RPMI7951 (cell line): ENCODE measurements around the gene BLOC1S4. TPM values are rescaled to one million over a fixed set of nuclear protein-coding genes. Genes with fewer than 3 reads are reported as not detected.

ENCODE experiments used
- DNase-seq: peaks from one replicate; pipeline ENCODE4 v3.0.0-alpha.2; 2012; ENCODE audit warnings: low read depth
- total RNA-seq: library from RNA; depleted of rRNA; stranded (reverse); fragments of >200 nt; shearing (Covaris generic); gene quantifications from 2 replicates; pipeline ENCODE4 v1.2.3, GENCODE V29; 2014

BLOC1S4 gene
- total RNA-seq, 1 experiment from 2014 or later: 11.5 TPM

DNA sequence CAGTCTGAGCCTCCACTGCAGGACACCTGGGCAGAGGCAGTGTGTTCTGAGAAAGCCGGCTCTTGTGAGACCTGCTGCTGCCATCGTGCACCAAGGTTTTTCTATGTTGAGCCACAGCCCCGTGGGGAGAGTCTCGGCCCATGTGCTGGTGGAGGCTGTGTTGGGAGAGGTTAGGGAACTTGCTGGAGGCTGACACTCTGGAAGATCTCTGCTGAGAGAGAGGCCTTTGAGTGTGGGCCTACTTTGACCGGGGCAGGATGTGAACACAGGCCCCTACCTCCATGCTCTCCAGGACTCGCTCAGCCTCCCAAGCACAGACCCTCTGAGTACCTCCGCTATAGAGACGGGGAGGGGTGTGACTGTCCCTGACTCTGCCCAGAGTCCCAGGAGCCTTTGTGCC is 23.6 kb upstream of the BLOC1S4 start:
- no peak for DNase-seq

DNA sequence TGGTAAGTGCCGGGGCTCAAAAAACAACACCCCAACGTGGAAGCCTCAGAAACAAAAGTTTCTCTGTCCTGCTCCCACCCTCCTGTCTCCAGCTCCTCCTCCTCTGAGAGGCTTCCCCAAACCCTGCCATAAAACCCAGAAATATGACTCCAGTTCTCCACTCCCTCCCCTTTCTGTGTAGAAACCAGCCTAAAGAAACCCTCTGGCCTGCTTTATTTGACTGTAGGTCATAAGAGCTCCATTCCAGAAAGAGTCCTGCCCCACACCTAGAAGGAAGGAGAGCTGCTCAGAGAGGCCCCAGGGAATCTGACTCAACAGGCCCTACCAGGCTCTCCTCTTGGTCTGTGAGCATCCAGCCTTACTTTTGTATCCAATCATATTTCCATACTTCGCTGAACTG is 23.2 kb upstream of the BLOC1S4 start:
- DNase-seq: peak; percentile 16

GRCh38 chr4:6693231-6694176 is 22.5 kb upstream of the BLOC1S4 start, which contains the start of gene S100P:
TSS of gene S100P (plus strand) at chr4:6693878. CDS start at chr4:6693933, 55 bp downstream.
- DNase-seq: no peak

GRCh38 chr4:6694177-6694901 is 21.6 kb upstream of the BLOC1S4 start:
- no peak for DNase-seq

GRCh38 chr4:6695660-6696610 is 20.0 kb upstream of the BLOC1S4 start:
- peak; percentile 14 for DNase-seq

DNA sequence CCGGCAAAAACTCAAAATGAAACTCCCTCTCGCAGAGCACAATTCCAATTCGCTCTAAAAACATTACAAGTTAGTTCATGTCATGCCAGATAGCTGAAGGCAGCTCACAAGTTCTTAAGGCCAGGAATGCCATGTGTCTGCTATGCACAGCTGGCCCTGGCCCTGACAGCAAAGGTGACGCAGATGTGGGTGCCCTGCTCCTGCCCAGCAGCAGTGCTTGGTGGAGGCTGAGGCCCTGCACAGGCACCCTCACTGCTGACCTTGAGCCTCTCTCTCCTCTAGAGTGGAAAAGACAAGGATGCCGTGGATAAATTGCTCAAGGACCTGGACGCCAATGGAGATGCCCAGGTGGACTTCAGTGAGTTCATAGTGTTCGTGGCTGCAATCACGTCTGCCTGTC is 19.4 kb upstream of the BLOC1S4 start:
- DNase-seq: no peak

DNA sequence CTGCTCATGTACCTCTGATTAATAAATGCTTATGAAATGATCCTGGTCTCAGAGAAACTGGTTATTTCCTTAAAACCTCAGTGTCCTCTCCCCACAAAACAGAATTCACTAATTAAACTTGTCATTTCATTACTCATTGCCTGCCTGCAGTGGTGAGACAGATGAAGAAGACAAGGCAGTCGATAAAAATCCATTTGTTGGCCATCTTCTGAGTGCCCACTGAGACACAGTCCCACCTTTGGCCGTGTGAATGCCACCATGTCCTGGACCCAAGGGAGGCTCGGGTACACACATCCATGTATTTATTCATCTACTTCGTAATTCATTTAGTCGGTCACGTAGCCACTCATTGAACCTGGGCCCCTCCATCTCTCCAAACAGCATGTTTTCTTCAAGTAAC is 18.8 kb upstream of the BLOC1S4 start:
- DNase-seq: no peak

GRCh38 chr4:6699388-6699787 is 16.6 kb upstream of the BLOC1S4 start:
- no peak for DNase-seq

GRCh38 chr4:6699903-6700302 is 16.1 kb upstream of the BLOC1S4 start:
- DNase-seq: no peak

DNA sequence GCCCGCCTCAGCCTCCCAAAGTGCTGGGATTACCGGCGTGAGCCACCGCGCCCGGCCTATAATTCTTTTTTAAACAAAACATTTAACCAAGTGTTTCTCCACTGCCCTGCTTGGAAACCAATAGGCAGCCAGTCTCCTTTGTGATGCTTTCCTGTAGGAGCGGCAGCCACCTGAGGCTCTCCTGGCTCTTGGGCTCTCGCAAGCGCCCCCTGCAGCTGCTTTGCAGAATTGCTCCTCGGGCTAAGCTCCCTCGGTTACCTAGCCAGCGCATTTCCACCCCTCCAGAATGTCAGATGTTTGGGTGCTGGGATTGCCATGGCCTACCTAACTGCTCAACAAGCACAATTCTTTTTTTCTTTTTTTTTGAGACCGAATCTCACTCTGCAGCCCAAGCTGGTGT is 14.6 kb upstream of the BLOC1S4 start:
- no peak for DNase-seq

GRCh38 chr4:6702761-6703160 is 13.2 kb upstream of the BLOC1S4 start:
- no peak for DNase-seq

GRCh38 chr4:6703786-6704185 is 12.2 kb upstream of the BLOC1S4 start:
- no peak for DNase-seq

DNA sequence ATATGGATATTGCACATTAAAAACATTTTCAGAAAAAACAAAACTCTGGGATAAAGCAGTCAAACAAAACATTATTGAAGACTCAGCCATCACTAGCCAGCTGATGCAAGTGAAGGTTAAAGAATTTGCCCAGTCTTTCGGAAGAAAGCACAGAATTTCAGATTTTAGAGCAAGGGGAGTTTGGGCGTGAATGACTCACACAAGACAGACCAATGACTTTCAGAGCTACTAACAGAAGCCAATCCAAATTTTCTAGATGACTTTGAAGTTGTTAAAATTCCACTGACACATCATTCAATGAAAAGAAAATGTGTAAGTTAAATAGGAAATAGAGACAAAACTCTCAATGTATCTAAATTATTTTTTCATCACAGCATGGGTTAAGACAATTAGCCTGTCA is 10.3 kb upstream of the BLOC1S4 start:
- DNase-seq: no peak

GRCh38 chr4:6706173-6706572 is 9.8 kb upstream of the BLOC1S4 start:
- DNase-seq: no peak

GRCh38 chr4:6709230-6710114 is 6.5 kb upstream of the BLOC1S4 start, which contains the start of gene MRFAP1L1:
TSS of gene MRFAP1L1 (minus strand) at chr4:6709865. CDS start at chr4:6709629, 236 bp downstream.
- peak; percentile 94 for DNase-seq

DNA sequence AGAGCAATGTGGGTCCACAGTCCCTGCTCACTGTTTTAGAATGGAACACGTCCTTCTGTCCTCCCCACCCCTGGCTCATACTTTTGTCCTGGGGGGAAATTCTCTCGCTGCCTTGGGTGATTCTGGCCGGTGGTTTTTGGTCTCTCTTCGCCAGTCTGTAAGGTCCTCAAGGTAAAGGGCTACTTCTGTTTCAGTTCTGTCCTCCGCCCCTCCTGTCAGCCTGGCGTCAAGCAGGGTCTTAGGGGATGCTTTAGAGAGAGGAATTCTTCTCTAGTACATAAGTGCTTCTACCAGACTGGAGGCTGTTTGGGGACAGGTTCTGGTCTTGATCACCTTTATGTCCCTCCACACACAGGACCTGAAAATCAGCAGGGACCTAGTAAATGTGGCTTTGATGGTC is 5.7 kb upstream of the BLOC1S4 start:
- DNase-seq: no peak

GRCh38 chr4:6710996-6711395 is 5.0 kb upstream of the BLOC1S4 start:
- DNase-seq: no peak

- no peak for DNase-seq
Measured at GRCh38 chr4:6714954-6715353, 1.0 kb upstream of the BLOC1S4 start.

DNA sequence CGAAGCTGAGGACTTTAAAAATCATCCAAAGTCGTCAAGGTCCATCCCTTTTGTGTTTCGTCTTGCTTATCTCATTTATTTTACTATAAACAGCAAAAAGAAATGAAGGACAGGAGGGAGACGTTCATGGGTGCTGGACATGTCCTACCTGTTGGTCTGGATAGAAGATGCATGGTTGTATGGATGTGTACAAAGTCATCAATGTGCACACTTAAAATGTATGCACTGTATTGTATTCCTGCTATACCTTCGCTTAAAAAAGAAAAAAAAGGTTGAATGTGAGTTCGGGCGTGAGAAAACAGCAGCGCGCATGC is 313 bp upstream of the BLOC1S4 start:
- DNase-seq: no peak

DNA sequence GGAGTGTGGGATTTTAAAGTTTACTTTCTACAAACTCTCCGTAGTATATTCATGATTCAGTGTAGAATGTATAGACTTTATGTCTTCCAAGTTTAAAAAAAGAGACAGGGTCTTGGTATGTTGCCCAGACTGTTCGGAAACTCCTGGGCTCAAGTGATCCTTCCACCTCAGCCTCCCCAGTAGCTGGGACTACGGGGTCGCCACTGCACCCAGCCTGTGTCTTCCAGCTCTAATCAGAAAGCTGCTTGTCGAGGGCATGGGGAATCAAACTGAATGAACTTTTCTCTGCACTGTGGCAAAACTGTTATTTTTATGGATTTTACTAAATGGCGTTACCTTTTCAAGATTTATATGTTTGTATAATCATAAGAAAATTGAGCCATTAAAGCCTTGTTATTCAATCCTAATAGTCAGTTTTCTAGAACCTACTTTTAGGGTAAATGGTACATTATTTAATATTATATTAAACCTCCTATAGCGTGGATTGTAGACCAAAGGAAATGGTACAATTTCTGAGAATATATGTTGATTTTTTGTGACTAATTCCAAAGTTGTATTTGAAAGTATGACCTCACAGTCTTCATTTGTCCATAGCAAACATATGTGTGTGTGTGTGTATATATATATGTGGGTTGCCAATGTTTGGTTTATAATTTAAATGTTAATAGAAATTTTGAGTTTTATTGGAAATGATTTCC is 1.1 kb downstream of the BLOC1S4 start:
- DNase-seq: no peak
